Endothelial cell of umbilical vein (primary cell): ENCODE data around the gene FMO2. TPM values are rescaled to one million over a fixed set of nuclear protein-coding genes. Genes with fewer than 3 reads are reported as not detected.

Source experiments
- BruUV-seq: library from RNA; stranded (reverse); fragments of 400-500 nt; replicated peaks from 2 replicates; lab custom pipeline; 2021; lab: Mats Ljungman, UMichigan
- CTCF ChIA-PET: fragments of 300-600, 350-600 bp; sonication (Branson Sonifier 250); formaldehyde crosslinking; loops from one replicate; lab custom pipeline; 2021; ENCODE audit warnings: antibody characterized with exemption, inconsistent platforms; lab: Charles Lee
- POLR2A ChIA-PET: fragments of 300-600, 350-600 bp; sonication (Branson Sonifier 250); formaldehyde crosslinking; loops from one replicate; lab custom pipeline; 2021; ENCODE audit warnings: antibody characterized with exemption, inconsistent platforms; lab: Charles Lee
- DNase-seq: peaks from one replicate; pipeline ENCODE4 v3.0.0-alpha.2; 2011; ENCODE audit warnings: low read depth, low spot score
- FAIRE-seq: peaks from 2 replicates; lab custom pipeline; 2011; peaks lifted over from hg19 to GRCh38; lab: Jason Lieb, UNC
- H2AFZ ChIP-seq: 2 replicates; pipeline ENCODE4 v1.6.0; 2012; ENCODE audit warnings: low read depth, low read length, control low read depth, inconsistent platforms
- H3K27ac ChIP-seq: 2 replicates; pipeline ENCODE4 v1.5.1; 2011; ENCODE audit warnings: low read depth, mild to moderate bottlenecking, control low read depth, low read length, moderate library complexity; ENCODE audit not compliant: insufficient read depth
- H3K27me3 ChIP-seq, 2 experiments: 2 replicates each; pipeline versions ENCODE4 v1.6.0 to v1.6.1; 2011; ENCODE audit warnings: low read length in 2 of 2, mixed read lengths in 1 of 2; ENCODE audit not compliant: control insufficient read depth in 2 of 2, insufficient read depth in 2 of 2
- H3K36me3 ChIP-seq, 2 experiments: 2 replicates in 1 of 2; 3 replicates in 1 of 2; pipeline ENCODE4 v1.5.1; 2011; ENCODE audit warnings: low read length in 2 of 2, mild to moderate bottlenecking in 1 of 2, moderate library complexity in 1 of 2; ENCODE audit not compliant: control insufficient read depth in 2 of 2, insufficient read depth in 2 of 2; ENCODE audit errors: extremely low read depth in 1 of 2
- H3K4me1 ChIP-seq: 3 replicates; pipeline ENCODE4 v1.5.1; 2011; ENCODE audit warnings: mild to moderate bottlenecking, low read length; ENCODE audit not compliant: control insufficient read depth, insufficient read depth; ENCODE audit errors: extremely low read depth
- H3K4me2 ChIP-seq: 2 replicates; pipeline ENCODE4 v1.6.1; 2011; ENCODE audit warnings: low read length, control low read depth, mixed read lengths; ENCODE audit not compliant: insufficient read depth
- H3K4me3 ChIP-seq, 3 experiments: fragments of 200-600 bp in 1 of 3; sonication (generic), shearing (Covaris generic) in 1 of 3; replicated peaks in 1 of 3; 2 replicates each; pipeline ENCODE4 v1.5.1; 2011 to 2016; ENCODE audit warnings: control low read depth in 3 of 3, low read length in 3 of 3, mild to moderate bottlenecking in 2 of 3, inconsistent platforms in 1 of 3, low read depth in 1 of 3, moderate library complexity in 1 of 3; ENCODE audit not compliant: insufficient read depth in 1 of 3
- H3K79me2 ChIP-seq: 2 replicates; pipeline ENCODE4 v1.6.0; 2012; ENCODE audit warnings: low read length, inconsistent platforms; ENCODE audit not compliant: control insufficient read depth, insufficient read depth
- H3K9ac ChIP-seq: replicated peaks from 2 replicates; pipeline ENCODE3; 2011; ENCODE audit warnings: low read length, control low read depth; ENCODE audit not compliant: insufficient read depth; ENCODE audit errors: extremely low read depth
- H3K9me1 ChIP-seq: replicated peaks from 3 replicates; pipeline ENCODE4 v1.6.0; 2011; ENCODE audit warnings: mild to moderate bottlenecking, low read length; ENCODE audit not compliant: control insufficient read depth, insufficient read depth; ENCODE audit errors: extremely low read depth
- H3K9me3 ChIP-seq: replicated peaks from 2 replicates; pipeline ENCODE4 v1.5.1; 2012; ENCODE audit warnings: low read length, inconsistent platforms; ENCODE audit not compliant: control insufficient read depth, insufficient read depth
- H4K20me1 ChIP-seq: replicated peaks from 2 replicates; pipeline ENCODE3; 2011; ENCODE audit warnings: mild to moderate bottlenecking, low read length; ENCODE audit not compliant: control insufficient read depth, insufficient read depth; ENCODE audit errors: extremely low read depth
- EZH2 ChIP-seq: IDR thresholded peaks from 2 replicates; pipeline ENCODE4 v1.6.1; 2012; ENCODE audit warnings: borderline replicate concordance, low read depth, mild to moderate bottlenecking, moderate library complexity, low read length, inconsistent platforms; ENCODE audit not compliant: severe bottlenecking
- FOS ChIP-seq: IDR thresholded peaks from 2 replicates; pipeline ENCODE4 v1.6.1; 2011; ENCODE audit warnings: mild to moderate bottlenecking, low read length, moderate library complexity, borderline replicate concordance; ENCODE audit not compliant: insufficient read depth
- JUN ChIP-seq: IDR thresholded peaks from 2 replicates; pipeline ENCODE4 v1.6.1; 2011; ENCODE audit warnings: borderline replicate concordance, low read depth; ENCODE audit not compliant: insufficient read length, insufficient read depth
- MYC ChIP-seq: IDR thresholded peaks from one replicate; pipeline ENCODE4 v1.6.1; 2011; ENCODE audit warnings: mild to moderate bottlenecking, low read depth, low read length
- POLR2A ChIP-seq: IDR thresholded peaks from 2 replicates; pipeline ENCODE4 v1.6.1; 2012; ENCODE audit warnings: low read depth, mild to moderate bottlenecking, control low read depth, low read length
- POLR2AphosphoS5 ChIP-seq: IDR thresholded peaks from 2 replicates; pipeline ENCODE4 v1.6.1; 2012; ENCODE audit warnings: low read depth, mild to moderate bottlenecking, control low read depth, low read length, moderate library complexity; ENCODE audit not compliant: insufficient read depth
- dilution Hi-C: fragments of 300-500 bp; cut with MboI; formaldehyde crosslinking; loops from one replicate; pipeline ENCODE4 v1.15.0; 2019; ENCODE audit warnings: low sequenced_read_pairs; ENCODE audit not compliant: extremely low pct_ligation_motif_present
- intact Hi-C: fragments of 100-400 bp; cut with micrococcal nuclease; formaldehyde crosslinking; loops from one replicate; pipeline ENCODE4 v1.10.0; 2022
- polyA plus RNA-seq, 4 experiments: library from polyadenylated mRNA; depleted of rRNA in 3 of 4; stranded (reverse) in 3 of 4; unstranded in 1 of 4; fragments of >200 nt; gene quantifications; 2 replicates each; pipeline versions ENCODE4 v1.2.1 to v1.2.3, GENCODE V29; 2011 to 2012; ENCODE audit warnings: missing spikeins in 1 of 4
- total RNA-seq: library from RNA; stranded (reverse); gene quantifications from 2 replicates; pipeline ENCODE4 v1.2.3, GENCODE V29; 2021
- TF ChIP-seq, protein P1 (sequence below), 2 donors: IDR thresholded peaks; 1 replicate in 1 of 2; 2 replicates in 1 of 2; pipeline ENCODE4 v1.5.1; 2011; ENCODE audit warnings: low read length in 2 of 2, mild to moderate bottlenecking in 2 of 2, moderate library complexity in 2 of 2, control low read depth in 1 of 2, inconsistent platforms in 1 of 2, low read depth in 1 of 2; ENCODE audit not compliant: insufficient read depth in 1 of 2; ENCODE audit errors: extremely low read depth in 1 of 2

Gene FMO2
- total and polyA plus RNA-seq, 2 donors (not counting 3 experiments of a cell fraction or from before 2014, with no cell fraction given) = not detected

- no peak overlapping the region for H2AFZ ChIP-seq
- no peaks in the 10 kb centered on the region for H3K27me3 ChIP-seq
- H3K36me3 ChIP-seq = no peaks in the 10 kb centered on the region
- TF ChIP-seq JUN (no peak), POLR2A (no peak), EZH2 (no peak), MYC (no peak), POLR2AphosphoS5 (no peak), FOS (no peak)
- TF ChIP-seq, protein P1, sequence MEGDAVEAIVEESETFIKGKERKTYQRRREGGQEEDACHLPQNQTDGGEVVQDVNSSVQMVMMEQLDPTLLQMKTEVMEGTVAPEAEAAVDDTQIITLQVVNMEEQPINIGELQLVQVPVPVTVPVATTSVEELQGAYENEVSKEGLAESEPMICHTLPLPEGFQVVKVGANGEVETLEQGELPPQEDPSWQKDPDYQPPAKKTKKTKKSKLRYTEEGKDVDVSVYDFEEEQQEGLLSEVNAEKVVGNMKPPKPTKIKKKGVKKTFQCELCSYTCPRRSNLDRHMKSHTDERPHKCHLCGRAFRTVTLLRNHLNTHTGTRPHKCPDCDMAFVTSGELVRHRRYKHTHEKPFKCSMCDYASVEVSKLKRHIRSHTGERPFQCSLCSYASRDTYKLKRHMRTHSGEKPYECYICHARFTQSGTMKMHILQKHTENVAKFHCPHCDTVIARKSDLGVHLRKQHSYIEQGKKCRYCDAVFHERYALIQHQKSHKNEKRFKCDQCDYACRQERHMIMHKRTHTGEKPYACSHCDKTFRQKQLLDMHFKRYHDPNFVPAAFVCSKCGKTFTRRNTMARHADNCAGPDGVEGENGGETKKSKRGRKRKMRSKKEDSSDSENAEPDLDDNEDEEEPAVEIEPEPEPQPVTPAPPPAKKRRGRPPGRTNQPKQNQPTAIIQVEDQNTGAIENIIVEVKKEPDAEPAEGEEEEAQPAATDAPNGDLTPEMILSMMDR (IDR thresholded peaks at IDR 0.05; ENCODE audit: extremely low read depth in 1 of 2, insufficient read depth in 1 of 2, low read depth in 1 of 2, low read length in 2 of 2) = no peak
- H3K4me2 ChIP-seq = no peak overlapping the region
- H3K9ac ChIP-seq = no peak overlapping the region
- ChIA-PET CTCF (no interaction called here), POLR2A (no interaction called here)
- no peak for DNase-seq
- H3K4me3 ChIP-seq = no peak overlapping the region
- no peak overlapping the region for H3K27ac ChIP-seq
- no peaks in the 10 kb centered on the region for H3K4me1 ChIP-seq
- H3K79me2 ChIP-seq = no peaks in the 10 kb centered on the region
- H3K9me3 ChIP-seq = no peaks in the 10 kb centered on the region
- no peak for FAIRE-seq
- BruUV-seq = no TSS peak
- intact Hi-C loops (loop anchor here (10.0 kb wide), 1 partner anchor 545 kb away; no protein-coding TSS in a partner anchor), dilution Hi-C loops (no loop called here)
- no peaks in the 10 kb centered on the region for H3K9me1 ChIP-seq
- H4K20me1 ChIP-seq = no peaks in the 10 kb centered on the region
Measured at GRCh38 chr1:171220081-171220420, 35.0 kb downstream of the FMO2 start.
